HEK293T (cell line): ENCODE data around the gene TINAGL1.

Source experiments
- CTCF ChIA-PET: fragments of 350-600 bp; formaldehyde crosslinking; extraction: SDS; loops from one replicate; lab custom pipeline; 2021; ENCODE audit warnings: antibody characterized with exemption, inconsistent platforms; lab: Yijun Ruan, JAX
- POLR2A ChIA-PET: fragments of 350-600 bp; formaldehyde crosslinking; extraction: SDS; loops from one replicate; lab custom pipeline; 2020; ENCODE audit warnings: antibody characterized with exemption, inconsistent platforms; lab: Yijun Ruan, JAX
- DNase-seq: peaks from one replicate; pipeline ENCODE4 v3.0.0; 2012; ENCODE audit warnings: mixed read lengths; ENCODE audit errors: extremely low spot score
- ARNT ChIP-seq: fragments of 450-650 bp; IDR thresholded peaks from 2 replicates; pipeline ENCODE4 v1.6.1; 2017; ENCODE audit warnings: mild to moderate bottlenecking
- BHLHE40 ChIP-seq: fragments of 450-650 bp; IDR thresholded peaks from 2 replicates; pipeline ENCODE4 v1.6.1; 2016; ENCODE audit warnings: mild to moderate bottlenecking, moderate library complexity, borderline replicate concordance
- CTBP1 ChIP-seq: fragments of 450-650 bp; IDR thresholded peaks from 2 replicates; pipeline ENCODE4 v1.6.1; 2016; ENCODE audit warnings: borderline replicate concordance
- ELF4 ChIP-seq: fragments of 450-650 bp; IDR thresholded peaks from 2 replicates; pipeline ENCODE4 v1.6.1; 2017; ENCODE audit warnings: antibody characterized with exemption
- FOXA1 ChIP-seq: fragments of 450-650 bp; IDR thresholded peaks from 2 replicates; pipeline ENCODE4 v1.6.1; 2016; ENCODE audit warnings: mild to moderate bottlenecking
- FOXK2 ChIP-seq: fragments of 450-650 bp; IDR thresholded peaks from 2 replicates; pipeline ENCODE4 v1.6.1; 2016; ENCODE audit warnings: mild to moderate bottlenecking
- FOXM1 ChIP-seq: fragments of 450-650 bp; IDR thresholded peaks from 2 replicates; pipeline ENCODE4 v1.6.1; 2017; ENCODE audit warnings: mild to moderate bottlenecking, borderline replicate concordance
- HDGF ChIP-seq: fragments of 450-650 bp; IDR thresholded peaks from 2 replicates; pipeline ENCODE4 v1.6.1; 2017; ENCODE audit warnings: antibody characterized with exemption, borderline replicate concordance
- L3MBTL2 ChIP-seq: fragments of 450-650 bp; conservative IDR thresholded peaks from 2 replicates; pipeline ENCODE4 v1.6.1; 2016; ENCODE audit warnings: mild to moderate bottlenecking
- LEF1 ChIP-seq: fragments of 450-650 bp; IDR thresholded peaks from 2 replicates; pipeline ENCODE4 v1.6.1; 2017; ENCODE audit warnings: mild to moderate bottlenecking, borderline replicate concordance
- NFRKB ChIP-seq: fragments of 450-650 bp; IDR thresholded peaks from 2 replicates; pipeline ENCODE4 v1.6.1; 2016; ENCODE audit warnings: mild to moderate bottlenecking, moderate library complexity
- PKNOX1 ChIP-seq: fragments of 450-650 bp; IDR thresholded peaks from 2 replicates; pipeline ENCODE4 v1.6.1; 2016
- SP1 ChIP-seq: fragments of 450-650 bp; IDR thresholded peaks from 2 replicates; pipeline ENCODE4 v1.6.1; 2017
- SUZ12 ChIP-seq: fragments of 450-650 bp; IDR thresholded peaks from 2 replicates; pipeline ENCODE4 v1.6.1; 2016; ENCODE audit warnings: mild to moderate bottlenecking
- TARDBP ChIP-seq: fragments of 450-650 bp; IDR thresholded peaks from 2 replicates; pipeline ENCODE4 v1.6.1; 2016
- ZNF384 ChIP-seq: fragments of 450-650 bp; IDR thresholded peaks from 2 replicates; pipeline ENCODE4 v1.6.1; 2016

Gene TINAGL1

GRCh38 chr1:31621498-31621820 lies 45.1 kb downstream of the TINAGL1 start:
- TF ChIP-seq HDGF (no peak), TARDBP (no peak), FOXK2 (no peak), LEF1 (no peak), ZNF384 (no peak), SP1 (no peak), CTBP1 (no peak), PKNOX1 (no peak), BHLHE40 (no peak), L3MBTL2 (no peak), FOXM1 (no peak)
- no peak for DNase-seq
- ChIA-PET CTCF (interaction anchor here (0.6 kb wide), 1 partner anchor 842 kb away, joined by 6 read pairs; no protein-coding TSS in a partner anchor), POLR2A (interaction anchor here (1.7 kb wide), 1 partner anchor 22 kb away, joined by 3 read pairs; no protein-coding TSS in a partner anchor)

DNA sequence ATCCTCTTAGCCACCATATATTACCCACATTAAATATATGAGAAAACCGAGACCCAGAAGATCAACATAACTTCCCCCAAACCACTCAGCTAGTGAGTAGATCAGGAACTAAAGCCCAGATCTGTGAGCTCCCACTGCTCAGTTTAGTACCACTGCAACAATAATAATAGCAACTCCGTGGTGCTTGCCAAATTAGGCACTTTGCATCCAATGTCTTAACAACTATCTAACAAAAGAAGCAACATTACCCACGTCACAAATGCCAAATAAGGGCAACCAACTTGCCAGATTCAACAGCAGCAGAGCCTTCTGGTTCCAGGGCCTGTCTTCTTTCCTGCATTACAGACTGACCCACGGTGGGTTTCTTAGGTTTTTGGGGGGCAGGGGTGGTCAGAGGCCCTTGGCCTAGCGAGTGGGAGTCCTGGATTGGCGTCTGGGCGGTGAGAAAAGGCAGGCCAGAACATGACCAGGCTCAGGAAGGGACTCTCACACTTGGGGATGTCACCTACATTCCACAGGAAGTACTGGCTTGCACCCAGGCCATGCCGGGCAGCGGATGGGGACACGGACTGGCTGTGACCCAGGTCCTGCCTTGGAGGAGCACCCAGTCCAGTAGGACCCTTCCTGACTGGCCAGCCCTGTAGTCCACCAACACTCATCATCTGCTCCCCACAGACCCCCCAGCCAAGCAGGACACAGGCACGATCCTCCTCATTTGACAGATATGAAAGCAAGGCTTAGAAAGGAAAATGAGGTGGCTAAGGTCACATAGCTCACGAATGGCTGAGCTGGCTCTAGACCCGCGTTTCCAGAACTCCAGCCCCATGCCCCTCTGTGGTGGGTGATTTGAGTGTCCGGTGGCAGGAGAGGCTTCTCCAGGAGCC lies 45.8 kb downstream of the TINAGL1 start:
- ChIA-PET CTCF (interaction anchor here (0.6 kb wide), 1 partner anchor 842 kb away, joined by 6 read pairs; no protein-coding TSS in a partner anchor), POLR2A (interaction anchor here (1.7 kb wide), 1 partner anchor 22 kb away, joined by 3 read pairs; no protein-coding TSS in a partner anchor)
- TF ChIP-seq SP1, result no peak
- no peak for TF ChIP-seq PKNOX1
- no peak for TF ChIP-seq ARNT
- TF ChIP-seq NFRKB, result no peak
- DNase-seq, result no peak

DNA sequence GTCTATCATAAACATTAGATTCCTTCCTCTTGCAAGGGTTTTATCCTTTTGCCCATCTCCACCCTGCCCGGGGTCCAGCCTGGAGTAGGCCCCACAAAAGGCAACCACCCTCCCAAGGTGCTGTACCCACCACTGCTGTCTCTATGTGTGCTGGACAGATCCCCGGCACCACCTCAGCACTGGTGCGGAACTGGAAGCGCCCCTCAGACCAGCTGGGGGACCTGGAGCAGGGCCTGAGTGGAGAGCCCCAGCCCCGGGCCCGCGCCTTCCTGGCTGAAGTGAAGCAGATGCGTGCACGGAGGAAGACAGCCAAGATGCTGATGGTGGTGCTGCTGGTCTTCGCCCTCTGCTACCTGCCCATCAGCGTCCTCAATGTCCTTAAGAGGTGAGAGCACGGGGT lies 47.0 kb downstream of the TINAGL1 start:
- CTCF ChIA-PET, result interaction anchor here (0.8 kb wide), 1 partner anchor 10 kb away, joined by 3 read pairs; no protein-coding TSS in a partner anchor

DNA sequence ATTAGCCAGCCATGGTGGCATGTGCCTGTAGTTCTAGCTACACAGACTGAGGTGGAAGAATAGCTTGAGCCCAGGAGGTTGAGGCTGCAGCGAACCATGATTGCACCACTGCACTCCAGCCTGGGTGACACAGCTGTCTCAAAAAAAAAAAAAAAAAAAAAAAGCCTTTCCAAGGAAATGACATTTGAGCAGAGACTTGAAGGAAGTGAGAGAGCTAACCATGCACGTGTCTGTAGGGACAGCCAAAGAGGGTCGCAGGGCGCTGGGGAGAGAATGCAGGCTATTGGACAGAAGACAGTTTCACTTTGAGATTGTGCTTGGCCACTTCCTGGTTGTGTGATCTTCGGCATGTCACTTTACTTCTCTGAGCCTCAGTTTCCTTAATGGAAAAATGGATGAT lies 48.0 kb downstream of the TINAGL1 start:
- TF ChIP-seq ARNT (no peak), SUZ12 (no peak)
- POLR2A ChIA-PET, result no interaction called here
- no peak for DNase-seq
- CTCF ChIA-PET, result no interaction called here

More for the DNA sequence above, 47.0 kb downstream of the TINAGL1 start:
- DNase-seq, result no peak
- POLR2A ChIA-PET, result no interaction called here
- no peak for TF ChIP-seq FOXA1

GRCh38 chr1:31624731-31625514 lies 48.6 kb downstream of the TINAGL1 start:
- no peak for DNase-seq
- ChIA-PET CTCF (no interaction called here), POLR2A (no interaction called here)
- TF ChIP-seq PKNOX1 (no peak), ARNT (no peak), SP1 (no peak), FOXA1 (no peak), BHLHE40 (no peak), LEF1 (no peak), HDGF (no peak), L3MBTL2 (no peak), CTBP1 (no peak), FOXM1 (no peak), SUZ12 (no peak), NFRKB (no peak), ZNF384 (no peak), ELF4 (no peak), TARDBP (no peak), FOXK2 (no peak)

GRCh38 chr1:31625561-31626222 lies 49.4 kb downstream of the TINAGL1 start:
- TF ChIP-seq ELF4, result no peak
- no peak for TF ChIP-seq ARNT
- TF ChIP-seq TARDBP, result no peak
- TF ChIP-seq NFRKB, result no peak
- no peak for TF ChIP-seq HDGF
- no peak for TF ChIP-seq FOXM1
- no peak for TF ChIP-seq L3MBTL2
- no peak for TF ChIP-seq ZNF384
- TF ChIP-seq FOXA1, result no peak
- DNase-seq, result no peak
- ChIA-PET POLR2A (no interaction called here), CTCF (no interaction called here)
